ENCODE measurements around the gene VILL.

The VILL gene

DNA sequence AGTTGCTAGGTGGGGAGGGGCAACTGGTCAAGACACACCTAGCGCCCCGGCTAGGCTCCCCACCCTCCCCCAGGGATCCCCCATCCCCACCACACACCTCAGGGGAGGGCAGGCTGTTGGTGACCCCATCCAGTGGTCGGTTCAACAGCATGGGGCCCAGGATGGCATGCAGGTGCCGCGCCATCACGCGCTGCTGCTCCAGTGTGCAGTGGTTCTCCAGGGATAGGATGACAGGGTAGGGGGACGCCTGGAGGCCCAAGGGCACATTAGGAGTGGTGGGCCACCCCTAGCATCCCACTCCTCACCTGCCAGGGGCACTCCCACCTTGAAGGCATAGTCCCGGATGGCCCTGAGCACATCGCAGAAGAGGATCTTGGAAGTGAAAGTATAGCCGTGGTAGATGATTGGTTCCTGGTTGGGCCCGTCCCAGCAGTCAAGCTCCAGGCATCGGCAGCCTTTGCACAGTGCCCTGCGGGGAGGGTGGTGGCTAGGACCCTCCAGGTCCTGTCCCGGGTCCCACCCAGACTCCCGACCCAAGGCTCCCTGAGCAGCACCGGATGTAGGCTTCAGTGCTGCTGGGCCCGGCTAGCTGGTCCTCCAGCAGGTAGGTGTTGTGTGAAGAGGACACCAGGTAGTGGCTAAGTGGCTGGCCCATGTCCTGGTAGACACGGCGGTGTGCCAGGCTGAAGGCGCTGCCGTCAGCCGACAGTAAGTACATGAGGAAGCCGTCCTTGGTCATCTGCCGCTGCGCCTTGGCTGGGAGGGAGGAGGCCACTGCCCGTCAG is 19.4 kb downstream of the VILL start:
- DNase-seq (ENCODE audit: low spot score): no peak
- POLR2A ChIA-PET (ENCODE audit: low non-redundant PET): no interaction called here
- peak overlapping the region; percentile 35 for H3K27ac ChIP-seq
- no peak for TF ChIP-seq CTCF (conservative IDR thresholded peaks at IDR 0.05; ENCODE audit: low read depth)
- CTCF ChIA-PET: no interaction called here

DNA sequence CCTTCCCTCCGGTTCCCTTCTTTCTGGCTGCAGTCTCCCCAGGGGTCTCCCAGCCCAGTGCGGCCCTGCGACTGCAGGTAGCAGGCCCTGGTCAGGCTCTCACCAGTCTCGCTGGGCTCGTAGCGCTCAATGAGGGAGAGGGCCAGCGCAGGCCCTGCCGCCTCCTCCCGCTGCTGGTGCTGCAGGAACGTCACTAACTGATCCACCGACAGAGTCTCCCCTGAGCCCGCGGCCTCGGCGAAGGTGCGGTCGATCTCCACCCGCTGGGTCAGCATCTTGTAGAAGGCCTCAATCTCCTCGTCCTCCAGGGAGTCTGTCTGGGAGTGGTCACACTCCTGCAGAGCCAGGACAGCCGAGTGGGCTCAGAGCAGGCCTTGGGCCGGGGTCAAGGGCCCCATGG is 20.5 kb downstream of the VILL start:
- ChIA-PET CTCF (no interaction called here), POLR2A (ENCODE audit: low non-redundant PET) (no interaction called here)
- no peak for TF ChIP-seq CTCF (conservative IDR thresholded peaks at IDR 0.05; ENCODE audit: low read depth)
- H3K27ac ChIP-seq: no peak overlapping the region; the same call in 1 of the 2 replicates
- DNase-seq (ENCODE audit: low spot score): no peak

DNA sequence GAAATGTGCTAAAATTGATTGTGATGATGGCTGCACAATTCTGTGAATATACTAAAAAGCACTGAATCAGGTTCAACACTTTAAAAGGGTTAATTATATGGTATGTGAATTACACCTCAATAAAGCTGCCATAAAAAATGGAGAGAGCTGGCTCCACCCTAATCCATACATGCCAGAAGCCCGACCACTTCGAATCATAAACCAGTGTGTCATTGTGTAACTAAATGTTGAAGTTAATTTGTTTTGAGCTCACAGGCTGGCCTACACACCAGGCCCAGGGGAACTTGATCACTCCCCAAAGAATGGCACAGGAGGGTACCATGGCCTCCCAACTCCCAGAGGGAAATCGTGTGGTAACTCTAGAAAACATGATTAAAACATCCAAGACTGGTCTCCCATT is 24.9 kb downstream of the VILL start:
- TF ChIP-seq CTCF (conservative IDR thresholded peaks at IDR 0.05; ENCODE audit: low read depth): no peak
- POLR2A ChIA-PET (ENCODE audit: low non-redundant PET): no interaction called here

GRCh38 chr3:38015984-38016383 is 25.4 kb downstream of the VILL start:
- CTCF ChIA-PET: interaction anchor here (0.9 kb wide), 1 partner anchor 11 kb away, joined by 3 read pairs; no protein-coding TSS in a partner anchor
- POLR2A ChIA-PET (ENCODE audit: low non-redundant PET): no interaction called here
- H3K27ac ChIP-seq: no peak overlapping the region
- TF ChIP-seq CTCF (conservative IDR thresholded peaks at IDR 0.05; ENCODE audit: low read depth): no peak
- DNase-seq (ENCODE audit: low spot score): no peak

More for the DNA sequence above, 24.9 kb downstream of the VILL start:
- no peak overlapping the region for H3K27ac ChIP-seq
- CTCF ChIA-PET: interaction anchor here (0.9 kb wide), 1 partner anchor 10 kb away, joined by 3 read pairs; no protein-coding TSS in a partner anchor
- DNase-seq (ENCODE audit: low spot score): no peak

DNA sequence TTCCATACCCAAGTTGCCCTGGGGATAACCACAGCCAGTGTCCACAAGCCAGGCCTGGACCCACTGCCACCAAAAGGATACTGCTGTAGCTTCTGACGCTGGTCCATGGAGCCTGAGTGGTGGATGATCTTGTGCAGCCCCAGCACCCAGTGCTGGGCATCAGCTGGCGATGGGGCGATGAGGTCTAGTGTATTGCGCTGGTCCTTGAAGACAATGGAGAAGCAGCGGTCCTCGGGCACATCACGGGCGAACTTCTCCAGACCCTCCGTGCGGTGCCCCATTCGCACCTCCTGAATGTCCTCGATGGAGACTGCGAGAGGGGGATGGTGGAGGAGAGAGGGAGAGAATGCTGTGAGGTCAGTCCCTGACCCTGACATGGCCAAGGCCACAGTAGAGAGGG is 25.8 kb downstream of the VILL start:
- DNase-seq (ENCODE audit: low spot score): no peak
- POLR2A ChIA-PET (ENCODE audit: low non-redundant PET): no interaction called here
- CTCF ChIA-PET: interaction anchor here (0.9 kb wide), 1 partner anchor 11 kb away, joined by 3 read pairs; no protein-coding TSS in a partner anchor
- no peak for TF ChIP-seq CTCF (conservative IDR thresholded peaks at IDR 0.05; ENCODE audit: low read depth)
- no peak overlapping the region for H3K27ac ChIP-seq

DNA sequence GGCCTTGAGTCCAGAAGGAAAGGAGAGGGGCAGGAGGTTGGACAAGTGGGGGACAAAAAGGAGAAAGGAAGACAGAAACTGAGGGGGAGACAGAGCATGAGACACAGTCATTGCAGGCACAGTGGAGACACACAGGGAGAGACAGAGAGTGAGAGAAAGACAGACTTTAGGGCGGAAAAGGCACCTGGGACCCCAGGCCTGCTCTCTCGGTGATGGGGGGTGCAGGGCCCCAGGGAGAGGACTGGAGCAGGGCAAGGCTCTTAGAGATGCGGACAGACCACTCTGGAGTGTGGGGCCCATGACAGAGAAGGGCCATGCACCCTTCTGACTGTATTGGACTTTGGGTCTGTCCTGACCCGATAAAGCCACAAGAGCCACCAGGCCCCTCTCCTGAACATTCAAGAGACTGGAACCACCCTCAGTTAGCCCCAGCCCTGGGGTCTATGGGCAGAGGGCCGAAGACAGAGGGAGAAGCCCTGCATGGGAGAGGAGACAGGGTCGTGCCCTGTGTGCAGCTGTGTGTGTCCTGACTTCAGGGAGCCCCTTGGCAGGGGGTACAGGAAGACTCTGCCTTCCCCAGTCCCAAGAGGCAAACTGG is 26.4 kb downstream of the VILL start:
- ChIA-PET CTCF (no interaction called here), POLR2A (ENCODE audit: low non-redundant PET) (no interaction called here)
- no peak for DNase-seq (ENCODE audit: low spot score)
- H3K27ac ChIP-seq: no peak overlapping the region
- TF ChIP-seq CTCF (conservative IDR thresholded peaks at IDR 0.05; ENCODE audit: low read depth): no peak
